BJ (cell line): ENCODE results near the gene PPP2R3B. TPM values are rescaled to one million over a fixed set of nuclear protein-coding genes. Genes with fewer than 3 reads are reported as not detected.
"Not testable (repeated sequence)": the region's sequence is repeated elsewhere in the genome, so short reads cannot be mapped to it uniquely, and the experiment has no call there.

ENCODE experiments used
- CTCF ChIA-PET: fragments of 350-600 bp; formaldehyde crosslinking; extraction: SDS; loops from one replicate; lab custom pipeline; 2021; ENCODE audit warnings: antibody characterized with exemption, inconsistent platforms; lab: Yijun Ruan, JAX
- POLR2A ChIA-PET: fragments of 300-600 bp; sonication (Branson Sonifier 250); formaldehyde crosslinking; extraction: SDS; loops from one replicate; lab custom pipeline; 2021; ENCODE audit warnings: antibody characterized with exemption; lab: Charles Lee
- DNase-seq: peaks from one replicate; pipeline ENCODE4 v3.0.0-alpha.2; 2011; ENCODE audit warnings: low read depth
- H3K27me3 ChIP-seq: 2 replicates; pipeline ENCODE4 v1.6.0; 2011; ENCODE audit warnings: low read length; ENCODE audit not compliant: control insufficient read depth, insufficient read depth
- H3K36me3 ChIP-seq: 2 replicates; pipeline ENCODE4 v1.5.1; 2011; ENCODE audit warnings: low read length; ENCODE audit not compliant: control insufficient read depth, insufficient read depth
- H3K4me3 ChIP-seq: 2 replicates; pipeline ENCODE4 v1.5.1; 2011; ENCODE audit warnings: low read depth, mild to moderate bottlenecking, control low read depth, low read length
- polyA plus RNA-seq: library from polyadenylated mRNA; depleted of rRNA; stranded (reverse); fragments of >200 nt; gene quantifications from 2 replicates; pipeline ENCODE4 v1.2.3, GENCODE V29; 2011
- TF ChIP-seq, protein P1 (sequence below): IDR thresholded peaks from 2 replicates; pipeline ENCODE4 v1.5.1; 2011; ENCODE audit warnings: low read depth, mild to moderate bottlenecking, control low read depth, inconsistent platforms, low read length, moderate library complexity; ENCODE audit not compliant: insufficient read depth

Gene PPP2R3B
- polyA plus RNA-seq, 1 experiment: 14.9 TPM

DNA sequence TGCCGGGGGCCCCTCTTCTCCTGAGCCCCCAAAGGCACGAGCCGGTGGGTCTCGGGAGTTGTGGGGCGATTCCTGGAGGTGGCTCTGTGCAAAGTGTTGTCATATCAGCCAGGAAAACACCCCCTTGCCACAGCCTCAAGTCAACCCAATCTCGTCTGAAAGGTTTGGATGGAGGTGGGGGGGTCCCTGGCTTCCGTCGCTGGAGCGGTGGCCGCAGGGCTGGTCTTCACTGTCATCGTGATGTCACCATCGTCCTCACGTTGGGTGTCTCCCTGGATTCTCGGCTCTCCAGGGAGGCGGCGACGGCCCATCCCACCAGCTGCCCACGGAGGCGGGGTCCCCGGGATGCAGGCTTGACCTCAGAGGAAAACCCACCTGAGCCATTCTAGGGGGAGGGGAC is 38.3 kb upstream of the PPP2R3B start:
- Histone ChIP-seq H3K36me3 (no peaks in the 10 kb centered on the region), H3K27me3 (no peaks in the 10 kb centered on the region), H3K4me3 (no peak overlapping the region)
- no peak for DNase-seq
- ChIA-PET CTCF (no interaction called here), POLR2A (no interaction called here)
- TF ChIP-seq, protein P1, sequence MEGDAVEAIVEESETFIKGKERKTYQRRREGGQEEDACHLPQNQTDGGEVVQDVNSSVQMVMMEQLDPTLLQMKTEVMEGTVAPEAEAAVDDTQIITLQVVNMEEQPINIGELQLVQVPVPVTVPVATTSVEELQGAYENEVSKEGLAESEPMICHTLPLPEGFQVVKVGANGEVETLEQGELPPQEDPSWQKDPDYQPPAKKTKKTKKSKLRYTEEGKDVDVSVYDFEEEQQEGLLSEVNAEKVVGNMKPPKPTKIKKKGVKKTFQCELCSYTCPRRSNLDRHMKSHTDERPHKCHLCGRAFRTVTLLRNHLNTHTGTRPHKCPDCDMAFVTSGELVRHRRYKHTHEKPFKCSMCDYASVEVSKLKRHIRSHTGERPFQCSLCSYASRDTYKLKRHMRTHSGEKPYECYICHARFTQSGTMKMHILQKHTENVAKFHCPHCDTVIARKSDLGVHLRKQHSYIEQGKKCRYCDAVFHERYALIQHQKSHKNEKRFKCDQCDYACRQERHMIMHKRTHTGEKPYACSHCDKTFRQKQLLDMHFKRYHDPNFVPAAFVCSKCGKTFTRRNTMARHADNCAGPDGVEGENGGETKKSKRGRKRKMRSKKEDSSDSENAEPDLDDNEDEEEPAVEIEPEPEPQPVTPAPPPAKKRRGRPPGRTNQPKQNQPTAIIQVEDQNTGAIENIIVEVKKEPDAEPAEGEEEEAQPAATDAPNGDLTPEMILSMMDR: no peak

DNA sequence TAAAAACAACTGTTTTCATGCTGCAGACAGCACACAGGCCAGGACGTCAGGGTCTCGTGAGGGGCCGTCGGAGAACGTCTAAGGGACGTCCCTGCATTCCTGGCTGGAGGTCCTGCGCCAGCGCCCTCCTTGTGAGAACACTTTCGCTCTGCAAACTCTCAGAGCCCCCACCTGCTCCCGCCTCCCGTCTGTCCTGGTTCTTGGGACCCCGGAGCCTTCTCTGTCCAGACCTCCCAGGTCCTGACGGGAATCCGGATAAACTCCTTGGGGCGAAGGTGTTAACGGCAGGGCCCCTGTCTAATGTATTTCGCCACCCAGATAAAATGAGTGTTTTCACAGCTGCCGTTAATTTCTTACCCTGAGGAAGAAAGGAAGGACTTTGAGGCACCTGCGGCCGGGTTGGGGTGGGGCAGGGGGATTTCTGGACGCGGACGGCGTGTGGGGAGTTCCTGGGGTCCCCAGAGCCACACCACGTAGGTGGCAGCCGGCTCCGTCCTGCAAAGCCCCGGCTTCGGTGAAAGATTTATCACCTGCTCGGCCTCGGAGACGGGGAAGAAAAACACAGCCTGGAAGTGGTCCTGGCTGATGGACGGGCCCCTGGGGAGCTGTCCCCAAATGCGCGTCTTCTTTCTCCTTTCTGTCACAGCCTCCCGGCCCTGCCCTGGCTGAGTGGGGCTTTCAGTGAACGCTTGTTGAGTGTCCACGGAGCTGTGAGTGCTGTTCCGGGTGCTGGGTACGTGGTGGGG is 35.1 kb upstream of the PPP2R3B start:
- no peak for DNase-seq
- H3K4me3 ChIP-seq: no peak overlapping the region
- ChIA-PET POLR2A (no interaction called here), CTCF (no interaction called here)
- TF ChIP-seq, protein P1: no peak
- H3K36me3 ChIP-seq: no peaks in the 10 kb centered on the region
- H3K27me3 ChIP-seq: no peaks in the 10 kb centered on the region

DNA sequence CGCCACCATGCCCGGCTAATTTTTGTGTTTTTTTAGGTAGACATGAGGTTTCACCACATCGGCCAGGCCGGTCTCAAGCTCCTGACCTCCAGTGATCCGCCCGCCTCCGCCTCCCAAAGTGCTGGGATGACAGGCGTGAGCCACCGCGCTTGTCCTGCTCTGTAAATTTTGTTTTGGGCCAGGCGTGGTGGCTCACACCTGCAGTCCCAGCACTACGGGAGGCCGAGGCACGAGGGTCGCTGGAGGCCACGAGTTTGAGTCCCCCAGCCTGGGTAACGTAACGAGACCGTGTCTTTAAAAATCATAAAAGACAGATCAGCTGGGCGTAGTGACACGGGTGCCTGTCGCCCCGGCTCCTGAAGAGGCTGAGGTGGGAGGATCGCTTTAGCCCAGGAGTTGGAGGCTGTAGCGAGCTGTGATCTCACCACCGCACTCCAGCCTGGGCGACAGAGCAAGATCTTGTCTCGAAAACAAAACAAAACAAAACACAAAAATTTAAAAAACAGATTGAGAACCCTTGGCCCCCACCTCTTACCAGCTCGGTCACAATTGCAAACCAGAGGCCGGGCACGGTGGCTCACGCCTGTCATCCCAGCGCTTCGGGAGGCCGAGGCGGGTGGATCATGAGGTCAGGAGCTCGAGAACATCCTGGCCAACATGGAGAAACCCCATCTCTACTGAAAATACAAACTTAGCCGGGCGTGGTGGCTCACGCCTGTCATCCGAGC is 34.0 kb upstream of the PPP2R3B start:
- no peaks in the 10 kb centered on the region for H3K27me3 ChIP-seq
- ChIA-PET CTCF (no interaction called here), POLR2A (no interaction called here)
- no peaks in the 10 kb centered on the region for H3K36me3 ChIP-seq
- no peak for DNase-seq
- TF ChIP-seq, protein P1: no peak
- H3K4me3 ChIP-seq: no peak overlapping the region

DNA sequence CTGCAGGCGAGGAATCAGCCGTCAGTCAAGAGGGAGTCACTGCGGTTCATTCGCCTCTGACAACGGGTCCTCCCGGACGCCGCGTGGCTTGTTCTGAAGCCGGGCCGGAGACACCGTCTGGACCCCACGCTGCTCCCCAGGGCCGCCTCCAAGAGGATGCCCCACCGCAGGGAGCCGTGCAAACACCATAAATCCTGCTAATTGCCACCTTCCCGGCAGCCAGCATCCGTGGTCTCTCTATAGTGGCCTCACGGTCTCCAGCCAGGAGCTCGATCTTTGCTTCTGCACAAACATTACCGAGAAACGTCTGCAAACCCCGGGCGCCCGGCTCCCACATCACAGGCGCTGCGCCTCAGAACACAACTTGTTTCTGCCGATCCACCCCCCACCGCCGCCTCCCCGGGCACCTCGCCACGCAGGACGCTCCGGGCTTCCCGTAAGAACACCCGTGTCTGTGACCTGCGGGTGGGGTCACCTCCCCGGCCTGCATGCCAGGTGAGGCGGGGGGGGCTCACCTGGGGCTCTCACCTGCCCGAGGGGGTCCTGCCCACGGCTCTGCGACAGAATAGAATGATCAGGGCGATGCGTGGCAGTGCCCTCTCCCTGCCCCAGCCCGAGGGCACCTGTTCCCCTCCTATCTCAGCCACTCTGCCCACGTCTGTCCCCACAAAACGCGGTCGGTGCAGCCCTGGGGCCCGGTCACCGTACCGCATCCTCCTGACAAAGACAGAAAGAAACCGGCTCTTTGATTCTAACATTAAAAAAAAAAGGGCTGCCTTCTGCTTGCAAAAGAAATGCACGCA is 32.4 kb upstream of the PPP2R3B start:
- DNase-seq: no peak
- Histone ChIP-seq H3K36me3 (no peaks in the 10 kb centered on the region), H3K4me3 (no peak overlapping the region), H3K27me3 (no peaks in the 10 kb centered on the region)
- CTCF ChIA-PET: no interaction called here
- POLR2A ChIA-PET: no interaction called here
- TF ChIP-seq, protein P1: no peak

DNA sequence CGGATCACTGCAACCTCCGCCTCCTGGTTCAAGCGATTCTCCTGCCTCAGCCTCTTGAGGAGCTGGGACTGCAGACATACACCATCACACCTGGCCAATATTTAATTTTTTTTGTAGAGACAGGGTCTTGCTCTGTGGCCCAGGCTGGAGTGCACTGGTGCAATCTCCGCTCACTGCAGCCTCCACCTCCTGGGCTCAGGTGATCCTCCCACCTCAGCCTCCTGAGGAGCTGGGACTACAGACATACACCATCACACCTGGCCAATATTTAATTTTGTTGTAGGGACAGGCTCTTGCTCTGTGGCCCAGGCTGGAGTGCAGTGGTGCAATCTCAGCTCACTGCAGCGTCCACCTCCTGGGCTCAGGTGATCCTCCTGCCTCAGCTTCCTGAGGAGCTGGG is 28.8 kb upstream of the PPP2R3B start:
- DNase-seq, H3K36me3 ChIP-seq, H3K27me3 ChIP-seq, H3K4me3 ChIP-seq, POLR2A ChIA-PET, CTCF ChIA-PET: not testable (repeated sequence)
